ENCODE data around the gene RGL3.
"Not testable (repeated sequence)": the region's sequence is repeated elsewhere in the genome, so short reads cannot be mapped to it uniquely, and the experiment has no call there.

Gene RGL3

DNA sequence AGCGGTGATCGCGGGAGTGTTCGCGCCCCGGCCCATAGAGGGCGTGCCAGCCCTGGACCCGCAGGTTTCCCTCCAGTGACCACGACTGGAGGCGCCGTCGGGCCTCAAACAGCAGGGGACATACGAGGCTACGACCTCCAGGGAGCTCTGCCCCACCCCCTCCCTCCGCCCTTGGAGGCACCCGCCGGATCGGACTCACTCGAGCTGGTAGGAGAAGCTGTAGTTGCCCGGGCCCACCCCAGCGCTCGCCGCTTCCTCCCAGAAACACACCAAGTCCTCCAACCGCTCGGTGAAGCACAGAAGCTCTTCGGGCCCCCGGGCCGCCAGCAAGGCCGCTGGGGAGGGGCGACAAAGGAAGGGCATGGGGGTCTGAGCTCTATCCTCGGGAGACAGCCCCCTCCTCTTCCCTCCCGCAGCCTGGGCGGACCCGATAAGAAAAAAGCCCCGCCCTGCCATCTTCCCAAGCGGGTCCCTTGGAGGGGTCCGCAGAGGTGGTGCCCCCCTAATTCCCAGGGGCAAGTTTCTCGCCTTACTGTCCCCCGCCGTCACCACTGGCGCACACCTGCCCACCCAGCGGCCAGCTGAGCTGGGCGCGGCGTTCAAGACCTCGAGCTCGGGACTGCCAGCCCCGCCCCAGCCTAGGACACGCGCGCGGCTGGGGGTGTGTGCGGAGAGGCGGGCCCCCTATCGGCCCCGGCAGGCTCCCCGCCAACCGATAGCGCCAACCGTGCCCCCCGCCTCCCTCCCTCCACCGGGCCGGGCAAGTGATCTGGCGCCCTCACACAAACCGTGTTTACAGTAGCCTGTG, 36.0 kb downstream of the RGL3 start:
- no peak for DNase-seq (ENCODE audit: low read depth, low spot score)

DNA sequence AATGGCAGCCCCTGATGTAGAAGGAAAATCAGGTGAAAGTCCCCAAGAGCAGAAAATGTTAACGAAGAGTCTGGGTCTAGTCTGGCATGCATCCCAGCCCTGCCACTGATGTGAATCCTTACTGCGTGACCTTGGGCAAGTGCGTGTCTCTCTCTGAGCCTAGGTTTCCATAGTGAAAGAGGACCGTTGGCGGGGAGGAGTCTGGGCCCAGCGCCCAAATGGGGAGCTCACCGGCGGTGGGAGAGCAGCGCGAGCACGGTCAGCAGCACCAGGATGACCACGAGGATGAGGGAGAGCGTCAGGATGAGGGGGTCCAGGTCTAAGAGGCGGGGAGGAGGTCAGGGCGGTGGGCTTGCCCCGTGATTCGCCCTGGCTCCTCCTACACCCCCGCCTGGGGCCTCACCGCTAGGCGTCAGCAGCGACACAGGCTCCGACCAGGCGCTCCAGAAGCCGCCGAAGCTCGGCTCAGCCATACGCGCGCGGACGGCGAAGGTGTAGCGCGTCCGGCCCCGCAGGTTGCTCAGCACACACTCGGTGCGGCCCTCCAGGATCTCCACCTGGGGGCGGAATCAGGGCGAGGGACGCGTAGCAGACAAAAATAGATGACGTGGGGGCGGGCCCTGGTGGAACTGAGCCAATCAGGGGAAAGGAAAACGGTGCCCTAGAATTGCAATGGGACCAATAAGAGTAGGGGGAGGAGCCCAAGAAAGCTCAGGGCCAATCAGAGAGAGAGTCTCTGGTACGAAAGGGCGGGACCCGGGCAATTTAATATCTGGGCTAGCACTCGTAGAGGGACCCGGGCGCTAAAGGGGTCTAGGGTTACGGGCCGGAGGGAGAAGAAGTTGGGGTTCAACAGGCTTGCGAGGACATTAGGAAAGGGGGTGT, 38.2 kb downstream of the RGL3 start:
- peak; percentile 73 for DNase-seq (ENCODE audit: low read depth, low spot score)

DNA sequence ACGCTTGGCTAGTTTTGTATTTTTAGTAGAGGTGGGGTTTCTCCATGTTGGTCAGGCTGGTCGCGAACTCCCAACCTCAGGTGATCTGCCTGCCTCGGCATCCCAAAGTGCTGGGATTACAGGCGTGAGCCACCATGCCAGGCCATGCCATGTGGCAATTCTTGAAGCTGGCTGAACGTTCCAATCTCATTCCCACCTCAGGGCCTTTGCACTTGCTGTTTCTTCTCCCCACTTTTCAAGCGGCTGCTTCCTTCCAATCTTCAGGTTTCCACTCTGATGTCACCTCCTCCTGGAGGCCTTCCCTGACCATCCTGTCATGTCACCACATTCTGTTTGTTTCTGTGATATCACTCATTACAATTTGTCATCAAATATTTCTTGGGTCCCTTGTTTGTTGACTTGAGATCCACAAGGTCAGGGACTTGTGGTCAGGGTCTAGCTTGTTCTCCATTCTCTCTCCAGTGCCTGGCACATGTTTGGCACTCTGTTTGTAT, 39.2 kb downstream of the RGL3 start:
- DNase-seq (ENCODE audit: low read depth, low spot score): no peak

DNA sequence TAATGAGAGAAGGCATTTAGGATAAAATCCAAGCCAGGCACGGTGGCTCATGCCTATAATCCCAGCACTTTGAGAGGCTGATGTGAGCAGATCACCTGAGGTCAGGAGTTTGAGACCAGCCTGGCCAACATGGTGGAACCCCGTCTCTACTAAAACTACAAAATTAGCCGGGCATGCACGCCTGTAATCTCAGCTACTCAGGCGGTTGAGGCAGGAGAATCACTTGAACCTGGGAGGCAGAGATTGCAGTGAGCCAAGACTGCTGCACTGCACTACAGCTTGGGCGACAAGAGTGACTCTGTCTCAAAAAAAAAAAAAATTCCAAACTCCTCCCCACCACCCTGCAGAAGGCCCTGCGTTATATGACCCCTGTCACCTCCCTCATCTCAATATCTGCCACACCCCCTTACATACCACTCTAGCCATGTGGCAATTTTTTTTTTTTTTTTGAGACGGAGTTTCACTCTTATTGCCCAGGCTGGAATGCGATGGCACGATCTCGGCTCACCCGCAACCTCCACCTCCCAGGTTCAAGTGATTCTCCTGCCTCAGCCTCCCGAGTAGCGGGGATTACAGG, 39.8 kb downstream of the RGL3 start:
- DNase-seq (ENCODE audit: low read depth, low spot score): not testable (repeated sequence)

DNA sequence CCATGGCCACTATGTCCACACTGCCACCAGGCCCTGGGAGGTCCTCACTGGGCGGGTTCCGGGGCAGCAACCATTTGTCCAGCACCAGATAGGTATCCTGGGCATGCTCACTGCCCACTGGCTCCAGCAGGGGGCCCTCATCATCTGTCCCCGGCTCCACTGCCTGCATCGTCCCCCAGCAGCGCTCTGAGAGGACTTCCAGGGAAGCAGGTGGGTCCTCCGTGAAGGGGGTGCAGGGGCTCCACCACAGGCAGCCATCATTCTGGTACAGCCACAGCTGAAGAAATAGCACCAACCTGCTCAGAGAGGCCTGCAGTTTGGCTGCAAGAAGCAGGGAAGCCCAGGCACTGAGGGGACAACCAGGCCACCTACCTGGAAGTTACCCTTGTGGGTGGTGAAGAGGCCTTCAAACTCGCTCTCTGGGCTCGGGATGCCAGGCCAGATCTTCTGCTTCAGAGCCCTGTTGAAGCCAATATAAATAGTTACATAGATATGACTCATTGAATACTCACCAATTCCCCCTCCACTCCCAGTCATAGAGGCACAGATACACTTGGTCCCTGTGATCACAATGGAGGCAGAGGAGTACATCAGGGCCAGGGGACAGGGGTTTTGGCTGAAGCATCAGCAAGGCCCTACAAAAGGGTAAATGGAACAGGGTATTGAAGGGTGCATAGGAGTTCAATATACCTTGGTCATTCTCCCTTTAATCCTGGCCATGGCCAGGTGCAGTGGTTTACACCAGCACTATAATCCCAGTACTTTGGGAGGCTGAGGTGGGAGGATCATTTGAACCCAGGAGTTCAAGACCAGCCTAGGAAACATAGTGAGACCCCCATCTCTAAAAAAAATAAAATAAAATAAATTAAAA, 40.6 kb downstream of the RGL3 start:
- no peak for DNase-seq (ENCODE audit: low read depth, low spot score)

DNA sequence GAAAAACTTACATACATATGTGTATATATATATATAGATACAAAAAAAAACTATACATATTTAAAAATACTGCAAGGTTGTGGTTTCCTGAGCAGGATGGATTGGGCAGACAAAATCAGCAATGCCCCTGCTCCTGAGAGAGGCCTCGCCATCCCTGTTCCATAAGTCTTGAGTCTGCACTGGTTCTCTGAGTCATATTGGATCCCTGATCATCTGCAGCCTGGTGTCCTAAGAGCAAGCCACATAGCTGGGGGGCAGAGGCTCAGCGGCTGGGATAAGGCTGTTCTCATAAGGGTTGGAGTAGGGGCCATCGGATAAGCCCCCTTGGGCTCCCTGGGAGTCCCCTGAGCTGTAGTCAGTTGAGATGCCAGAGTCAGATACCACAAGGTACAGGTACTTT, 41.4 kb downstream of the RGL3 start:
- no peak for DNase-seq (ENCODE audit: low read depth, low spot score)

DNA sequence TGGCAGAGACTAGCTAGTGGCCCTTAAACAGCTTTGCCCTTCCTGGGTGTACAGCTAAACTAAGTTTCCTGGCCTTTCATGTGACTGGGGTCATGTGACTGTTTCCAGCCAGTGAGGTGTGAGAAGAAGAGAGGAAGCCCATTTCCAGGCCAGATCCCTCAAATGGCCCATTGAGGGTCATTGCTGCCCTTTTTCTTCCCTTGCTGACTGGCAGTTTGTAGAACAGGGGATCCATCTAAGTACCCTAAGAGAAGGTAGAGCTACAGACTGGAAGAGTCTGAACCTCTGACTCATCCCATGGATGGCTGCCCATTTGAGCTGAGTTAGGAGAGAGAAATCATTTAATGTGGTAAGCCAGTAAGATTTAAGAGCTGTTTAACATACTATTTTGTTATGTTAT, 41.9 kb downstream of the RGL3 start:
- DNase-seq (ENCODE audit: low read depth, low spot score): no peak

DNA sequence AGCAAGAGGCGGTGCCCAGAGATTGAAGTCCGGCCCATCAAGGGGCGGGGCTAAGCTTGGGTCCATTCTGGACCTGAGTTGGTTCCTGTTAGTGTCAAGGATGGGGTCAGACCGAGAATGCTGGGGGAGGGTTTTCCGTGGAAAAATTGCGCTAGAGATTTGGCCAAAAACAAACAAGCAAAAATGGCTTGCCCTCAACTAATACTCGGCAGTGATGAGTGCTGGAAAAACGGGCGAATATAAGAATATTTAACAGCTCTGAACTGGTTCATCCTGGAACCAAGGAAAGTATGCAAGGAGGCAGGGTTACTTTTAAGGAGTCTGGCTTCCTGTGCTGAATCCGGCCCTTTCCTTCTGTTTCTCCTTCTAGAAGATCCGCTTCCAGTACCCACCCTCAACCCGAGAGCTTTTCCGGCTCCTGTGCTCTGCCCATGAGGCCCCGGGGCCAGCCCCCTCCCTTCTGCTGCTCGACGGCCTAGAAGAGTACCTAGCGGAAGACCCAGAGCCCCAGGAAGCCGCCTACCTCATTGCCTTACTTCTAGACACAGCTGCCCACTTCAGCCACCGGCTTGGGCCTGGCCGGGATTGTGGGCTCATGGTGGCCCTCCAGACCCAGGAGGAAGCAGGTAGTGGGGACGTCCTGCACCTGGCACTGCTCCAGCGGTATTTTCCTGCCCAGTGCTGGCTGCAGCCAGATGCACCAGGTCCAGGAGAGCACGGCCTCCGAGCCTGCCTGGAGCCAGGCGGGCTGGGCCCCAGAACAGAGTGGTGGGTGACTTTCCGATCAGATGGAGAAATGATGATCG, 43.8 kb downstream of the RGL3 start:
- DNase-seq (ENCODE audit: low read depth, low spot score): no peak

DNA sequence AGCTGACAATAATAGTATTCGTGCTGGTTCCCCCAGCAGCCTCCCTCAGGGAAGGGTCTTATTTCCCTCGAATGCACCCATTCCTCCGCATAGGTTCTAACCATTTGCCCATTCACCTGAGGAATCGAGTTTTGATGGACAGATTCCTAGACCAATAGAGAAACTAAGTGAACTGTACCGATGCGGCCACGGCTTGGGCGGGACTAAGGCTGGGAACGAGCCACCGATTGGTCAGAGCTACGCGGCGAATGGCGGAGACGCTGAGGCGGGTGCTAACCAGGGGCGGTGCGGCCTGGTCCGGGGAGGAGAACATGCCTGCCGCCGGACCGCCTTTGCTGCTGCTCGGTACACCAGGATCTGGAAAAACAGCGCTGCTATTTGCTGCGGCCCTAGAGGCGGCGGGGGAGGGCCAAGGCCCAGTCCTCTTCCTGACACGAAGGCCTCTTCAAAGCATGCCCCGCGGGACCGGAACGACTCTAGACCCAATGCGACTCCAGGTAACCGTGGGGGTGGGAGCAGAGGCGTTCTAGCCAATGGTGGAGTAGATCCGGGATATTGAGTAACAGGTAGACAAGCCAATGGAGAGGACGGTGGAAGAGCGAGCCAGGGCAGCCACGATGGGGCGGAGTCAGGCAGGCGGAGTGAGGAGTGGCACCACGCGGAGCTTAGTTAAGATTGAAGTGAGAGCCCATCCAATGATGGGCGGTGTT, 44.5 kb downstream of the RGL3 start, which contains the start of gene SWSAP1:
Gene SWSAP1 (plus strand): TSS at position 234 of the 710 bp plus-strand sequence. CDS start 15 bp downstream, at position 249.
- peak; percentile 99 for DNase-seq (ENCODE audit: low read depth, low spot score)

DNA sequence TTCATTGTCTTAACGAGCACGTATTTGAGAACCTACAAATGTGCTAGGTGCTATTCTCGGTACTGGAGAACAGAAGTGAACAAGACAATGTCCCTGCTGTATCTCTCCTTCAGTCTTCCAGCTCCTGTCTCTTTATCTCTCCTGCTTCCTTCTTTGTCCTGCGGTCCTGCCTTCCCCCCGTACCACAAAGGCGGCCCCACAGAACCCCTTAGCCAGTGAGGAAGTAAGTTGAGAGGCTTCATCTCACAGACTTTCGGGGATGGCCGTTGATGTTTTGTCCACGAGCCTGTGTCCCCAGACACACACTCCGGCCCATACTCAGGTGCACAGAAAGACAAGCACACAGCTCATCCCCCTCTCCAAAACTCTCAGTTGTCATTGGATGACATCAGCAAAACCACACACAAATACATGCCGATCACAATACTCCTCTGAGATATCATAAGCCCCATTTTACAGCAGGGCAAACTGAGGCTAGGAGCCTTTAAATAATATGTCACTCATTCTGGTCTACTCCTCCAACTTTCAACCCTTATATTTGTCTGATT, 45.2 kb downstream of the RGL3 start:
- no peak for DNase-seq (ENCODE audit: low read depth, low spot score)

DNA sequence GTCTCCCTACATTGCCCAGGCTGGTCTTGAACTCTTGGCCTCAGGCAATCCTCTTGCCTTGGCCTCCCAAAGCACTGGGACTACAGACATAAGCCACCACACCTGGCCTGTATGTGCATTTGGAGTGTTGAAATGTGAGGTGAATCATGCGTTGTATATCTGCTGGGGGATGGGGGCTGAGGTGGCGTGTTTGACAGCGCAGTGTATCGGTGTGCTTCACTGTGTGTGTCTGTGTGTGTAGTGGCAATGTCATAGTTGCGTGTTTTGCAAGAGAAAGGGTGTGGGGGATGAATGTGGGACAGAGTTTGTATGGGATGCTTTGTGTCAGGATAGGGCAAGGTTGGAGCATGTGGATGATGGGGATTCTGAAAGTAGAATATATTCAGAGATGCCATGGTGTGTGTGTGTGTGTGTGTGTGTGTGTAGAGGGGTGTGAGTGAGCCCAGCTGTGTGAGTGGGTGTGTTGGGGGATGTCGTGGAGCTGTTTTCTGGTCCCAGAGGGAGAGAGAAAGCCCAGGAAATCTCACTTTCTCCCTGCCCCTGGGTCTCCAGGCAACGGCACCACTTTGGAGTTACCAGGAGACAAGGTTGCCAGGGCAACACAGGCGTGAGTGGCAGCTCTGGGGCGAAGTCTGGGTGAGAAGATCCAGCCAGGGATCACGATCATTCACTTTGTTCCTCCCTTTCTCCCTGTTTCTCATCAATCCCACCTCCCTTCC, 45.8 kb downstream of the RGL3 start:
- no peak for DNase-seq (ENCODE audit: low read depth, low spot score)

DNA sequence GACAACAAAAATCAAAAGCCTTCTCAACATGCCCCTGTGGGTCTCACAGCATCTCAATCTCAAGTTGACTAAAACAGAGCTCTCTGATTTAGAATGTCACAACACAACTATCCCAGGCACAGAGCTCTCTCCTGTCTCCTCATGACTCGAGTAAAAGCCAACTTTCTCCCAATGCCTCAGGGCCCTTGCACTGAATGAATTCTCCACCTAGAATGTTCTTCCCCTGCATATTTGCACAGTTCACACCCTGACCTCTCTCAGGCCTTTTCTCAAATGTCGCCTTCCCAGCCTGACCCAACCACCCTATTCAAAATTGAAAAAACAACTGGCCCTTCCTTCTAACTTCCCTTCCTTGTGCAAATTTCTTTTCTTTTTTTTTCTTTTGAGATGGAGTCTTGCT, 48.4 kb downstream of the RGL3 start:
- no peak for DNase-seq (ENCODE audit: low read depth, low spot score)

DNA sequence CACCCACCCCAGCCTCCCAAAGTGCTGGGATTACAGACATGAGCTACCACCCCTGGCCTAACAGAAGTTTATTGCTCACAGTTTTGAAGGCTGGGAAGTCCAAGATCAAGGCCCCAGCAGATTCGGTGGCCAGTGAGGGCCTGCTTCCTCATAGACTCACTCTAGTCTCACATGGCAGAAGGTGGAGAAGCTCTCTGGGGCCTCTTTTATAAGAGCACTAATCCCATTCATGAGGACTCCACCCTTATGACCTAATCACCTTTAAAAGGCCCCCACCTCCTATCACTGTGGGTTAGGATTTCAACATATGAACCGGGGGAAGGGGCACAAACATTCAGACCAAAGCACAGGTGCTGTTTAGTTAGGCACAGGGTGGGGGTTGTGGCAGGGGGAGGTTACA, 51.6 kb downstream of the RGL3 start:
- DNase-seq (ENCODE audit: low read depth, low spot score): no peak

DNA sequence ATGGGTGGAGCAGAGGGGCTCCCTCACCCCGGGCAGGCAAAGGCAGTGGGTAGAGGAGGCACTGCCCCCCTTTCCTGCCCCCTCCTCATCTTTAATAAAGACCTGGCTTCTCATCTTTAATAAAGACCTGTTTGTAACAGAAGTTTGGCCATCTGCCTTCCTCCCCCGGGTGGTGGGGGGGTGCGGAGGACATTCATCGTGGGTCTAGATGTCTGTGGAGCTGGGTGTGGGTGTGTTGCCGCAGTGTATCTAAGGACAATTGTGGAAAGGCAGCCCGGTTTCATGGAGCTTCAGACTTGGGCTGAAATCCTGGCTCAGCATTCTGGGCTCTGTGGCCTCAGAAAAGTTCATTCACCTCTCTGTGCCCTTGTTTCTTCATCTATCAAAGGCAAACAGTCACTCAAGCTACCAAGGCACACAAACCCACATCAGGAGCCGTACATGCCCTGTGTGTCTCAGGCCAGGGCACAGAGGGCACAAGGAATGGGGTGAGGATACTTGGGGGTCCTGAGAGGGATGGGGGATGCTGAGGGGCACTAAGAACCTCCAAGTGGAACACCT, 53.5 kb downstream of the RGL3 start:
- no peak for DNase-seq (ENCODE audit: low read depth, low spot score)

DNA sequence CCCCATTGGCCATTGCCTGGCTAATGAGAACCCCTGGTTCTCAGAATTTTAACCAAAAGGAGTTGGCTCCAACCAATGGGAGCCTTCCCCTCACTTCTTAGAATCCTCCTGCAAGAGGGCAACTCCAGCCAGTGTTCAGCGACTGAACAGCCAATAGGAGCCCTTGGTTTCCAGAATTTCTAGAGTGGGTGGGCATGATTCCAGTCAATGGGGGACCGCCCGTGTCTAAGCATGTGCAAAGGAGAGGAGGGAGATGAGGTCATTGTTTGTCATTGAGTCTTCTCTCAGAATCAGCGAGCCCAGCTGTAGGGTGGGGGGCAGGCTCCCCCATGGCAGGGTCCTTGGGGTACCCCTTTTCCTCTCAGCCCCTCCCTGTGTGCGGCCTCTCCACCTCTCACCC, 54.2 kb downstream of the RGL3 start:
- no peak for DNase-seq (ENCODE audit: low read depth, low spot score)

DNA sequence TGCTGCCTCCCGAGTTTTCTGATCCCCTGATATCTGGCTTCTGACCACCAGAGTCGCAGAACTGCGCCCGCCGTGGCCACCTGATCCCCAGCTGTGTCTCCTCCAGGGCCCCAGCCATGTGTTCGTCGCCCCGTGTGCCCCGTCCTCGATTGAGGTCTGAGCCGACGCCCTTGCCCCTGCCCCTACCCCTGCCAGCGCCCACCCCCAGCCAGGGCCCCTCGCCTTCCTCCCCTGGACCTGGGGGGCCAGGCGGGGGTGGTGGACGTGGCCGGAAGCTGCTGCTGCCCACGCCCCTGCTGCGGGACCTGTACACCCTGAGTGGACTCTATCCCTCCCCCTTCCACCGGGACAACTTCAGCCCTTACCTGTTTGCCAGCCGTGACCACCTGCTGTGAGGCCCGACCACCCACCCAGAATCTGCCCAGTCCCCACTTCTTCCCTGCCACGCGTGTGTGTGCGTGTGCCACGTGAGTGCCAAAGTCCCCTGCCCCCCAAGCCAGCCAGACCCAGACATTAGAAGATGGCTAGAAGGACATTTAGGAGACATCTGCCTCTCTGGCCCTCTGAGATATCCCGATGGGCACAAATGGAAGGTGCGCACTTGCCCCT, 54.7 kb downstream of the RGL3 start:
- DNase-seq (ENCODE audit: low read depth, low spot score): no peak

DNA sequence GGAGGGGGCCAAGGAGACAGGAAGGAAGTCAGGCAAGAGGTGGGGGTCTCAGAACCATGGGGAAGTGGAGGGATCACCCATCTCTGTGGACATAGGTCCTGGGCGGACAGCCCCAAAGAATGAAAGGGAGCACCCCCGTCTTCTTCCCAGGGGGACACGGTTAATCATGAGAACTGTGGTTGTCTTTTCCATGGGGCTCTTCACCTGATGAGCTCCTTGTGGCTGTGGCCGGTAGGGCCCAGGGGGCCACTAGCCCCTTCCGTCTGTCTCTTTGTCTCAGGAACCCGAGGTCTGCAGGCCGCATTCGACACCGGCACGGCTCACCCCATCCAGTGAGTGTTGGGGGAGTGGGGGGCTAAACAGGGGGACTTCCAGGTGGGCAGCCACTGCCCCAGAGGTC, 55.2 kb downstream of the RGL3 start:
- no peak for DNase-seq (ENCODE audit: low read depth, low spot score)
